OCI-LY1 (cell line): Measurements from ENCODE around the gene STK40.

ENCODE experiments used
- EZH2 ChIP-seq: fragments of 200-600 bp; sonication (generic), shearing (Covaris generic); IDR thresholded peaks from 2 replicates; pipeline ENCODE4 v1.8.0; 2017; ENCODE audit warnings: borderline replicate concordance, mixed run types, mild to moderate bottlenecking, antibody characterized with exemption, low read length, moderate library complexity, mixed read lengths
- TF ChIP-seq, protein P1 (sequence below): fragments of 200-600 bp; sonication (generic), shearing (Covaris generic); IDR thresholded peaks from 2 replicates; pipeline ENCODE4 v1.5.1; 2017; ENCODE audit warnings: mild to moderate bottlenecking, antibody characterized with exemption, low read length, moderate library complexity, mixed read lengths

GRCh38 chr1:36304970-36305914 lies 80.5 kb downstream of the STK40 start:
- TF ChIP-seq, protein P1, sequence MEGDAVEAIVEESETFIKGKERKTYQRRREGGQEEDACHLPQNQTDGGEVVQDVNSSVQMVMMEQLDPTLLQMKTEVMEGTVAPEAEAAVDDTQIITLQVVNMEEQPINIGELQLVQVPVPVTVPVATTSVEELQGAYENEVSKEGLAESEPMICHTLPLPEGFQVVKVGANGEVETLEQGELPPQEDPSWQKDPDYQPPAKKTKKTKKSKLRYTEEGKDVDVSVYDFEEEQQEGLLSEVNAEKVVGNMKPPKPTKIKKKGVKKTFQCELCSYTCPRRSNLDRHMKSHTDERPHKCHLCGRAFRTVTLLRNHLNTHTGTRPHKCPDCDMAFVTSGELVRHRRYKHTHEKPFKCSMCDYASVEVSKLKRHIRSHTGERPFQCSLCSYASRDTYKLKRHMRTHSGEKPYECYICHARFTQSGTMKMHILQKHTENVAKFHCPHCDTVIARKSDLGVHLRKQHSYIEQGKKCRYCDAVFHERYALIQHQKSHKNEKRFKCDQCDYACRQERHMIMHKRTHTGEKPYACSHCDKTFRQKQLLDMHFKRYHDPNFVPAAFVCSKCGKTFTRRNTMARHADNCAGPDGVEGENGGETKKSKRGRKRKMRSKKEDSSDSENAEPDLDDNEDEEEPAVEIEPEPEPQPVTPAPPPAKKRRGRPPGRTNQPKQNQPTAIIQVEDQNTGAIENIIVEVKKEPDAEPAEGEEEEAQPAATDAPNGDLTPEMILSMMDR = no peak
- no peak for TF ChIP-seq EZH2
